HG03442 (cell line): ENCODE results near the gene TBCEL.

Source experiments
- ATAC-seq: cut with Tn5 transposase; IDR thresholded peaks from one replicate; pipeline ENCODE4 v1.9.1; 2021; ENCODE audit warnings: mild to moderate bottlenecking, moderate library complexity; ENCODE audit not compliant: unreplicated experiment

The TBCEL gene

GRCh38 chr11:121059605-121060004 lies 35.7 kb downstream of the TBCEL start:
- ATAC-seq = peak; percentile 93

- no peak for ATAC-seq
These were observed 39.8 kb downstream of the TBCEL start for GRCh38 chr11:121063728-121064127.

- no peak for ATAC-seq
These were observed 42.7 kb downstream of the TBCEL start for GRCh38 chr11:121066623-121067022.

- ATAC-seq = no peak
These were observed 43.1 kb downstream of the TBCEL start for GRCh38 chr11:121067026-121067425.

GRCh38 chr11:121067453-121067852 lies 43.6 kb downstream of the TBCEL start:
- no peak for ATAC-seq

GRCh38 chr11:121067962-121068647 lies 44.2 kb downstream of the TBCEL start:
- ATAC-seq = no peak

GRCh38 chr11:121068787-121069186 lies 44.9 kb downstream of the TBCEL start:
- ATAC-seq = no peak

GRCh38 chr11:121070951-121071845 lies 47.3 kb downstream of the TBCEL start:
- ATAC-seq = no peak

- no peak for ATAC-seq
These were observed 48.0 kb downstream of the TBCEL start for GRCh38 chr11:121071846-121072450.

- ATAC-seq = no peak
These were observed 57.4 kb downstream of the TBCEL start for GRCh38 chr11:121081321-121081720.

GRCh38 chr11:121082219-121082618 lies 58.3 kb downstream of the TBCEL start:
- no peak for ATAC-seq

GRCh38 chr11:121082670-121083069 lies 58.8 kb downstream of the TBCEL start:
- no peak for ATAC-seq

- no peak for ATAC-seq
These were observed 63.0 kb downstream of the TBCEL start for GRCh38 chr11:121086866-121087265.

- no peak for ATAC-seq
These were observed 65.7 kb downstream of the TBCEL start for GRCh38 chr11:121089566-121089965.

GRCh38 chr11:121090145-121090721 lies 66.3 kb downstream of the TBCEL start:
- no peak for ATAC-seq

- no peak for ATAC-seq
These were observed 67.7 kb downstream of the TBCEL start for GRCh38 chr11:121091492-121092152.

GRCh38 chr11:121095561-121095960 lies 71.7 kb downstream of the TBCEL start:
- no peak for ATAC-seq

GRCh38 chr11:121099364-121099763 lies 75.5 kb downstream of the TBCEL start:
- ATAC-seq = no peak

- no peak for ATAC-seq
These were observed 76.0 kb downstream of the TBCEL start for GRCh38 chr11:121099885-121100284.

GRCh38 chr11:121100943-121101342 lies 77.0 kb downstream of the TBCEL start, which contains the start of gene TECTA:
TECTA (plus strand) TSS chr11:121101243; CDS start chr11:121102666, 1,423 bp downstream.
- ATAC-seq = no peak

- no peak for ATAC-seq
These were observed 80.4 kb downstream of the TBCEL start for GRCh38 chr11:121104312-121104762.
